Femur (tissue), 1 donor: Measurements from ENCODE around the gene OCA2.
"Not testable (repeated sequence)": the region's sequence is repeated elsewhere in the genome, so short reads cannot be mapped to it uniquely, and the experiment has no call there.

Experiments
- DNase-seq: peaks from one replicate; pipeline ENCODE4 v3.0.0-alpha.2; 2017

OCA2 gene

GRCh38 chr15:28098766-28099554 lies at the start of gene OCA2:
Gene OCA2 (minus strand): TSS chr15:28099315. CDS start chr15:28081874, 17,441 bp downstream.
- peak; percentile 78 for DNase-seq

DNA sequence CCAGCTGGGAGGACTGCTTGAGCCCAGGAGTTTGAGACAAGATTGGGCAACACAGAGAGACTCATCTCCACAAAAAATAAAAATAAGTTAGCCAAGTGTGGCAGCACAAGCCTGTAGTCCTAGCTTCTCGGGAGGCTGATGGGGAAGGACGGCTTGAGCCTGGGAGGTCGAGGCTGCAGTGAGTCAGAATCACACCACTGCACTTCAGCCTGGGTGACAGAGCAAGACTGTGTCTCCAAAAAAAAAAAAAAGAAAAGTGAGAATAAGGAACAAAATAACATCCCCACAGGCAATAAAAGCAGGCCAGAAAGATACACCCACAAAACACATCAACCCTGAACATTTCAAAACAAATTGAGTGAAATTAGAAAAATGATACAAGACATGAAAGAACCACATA lies 48.7 kb upstream of the OCA2 start:
- DNase-seq, result no peak

DNA sequence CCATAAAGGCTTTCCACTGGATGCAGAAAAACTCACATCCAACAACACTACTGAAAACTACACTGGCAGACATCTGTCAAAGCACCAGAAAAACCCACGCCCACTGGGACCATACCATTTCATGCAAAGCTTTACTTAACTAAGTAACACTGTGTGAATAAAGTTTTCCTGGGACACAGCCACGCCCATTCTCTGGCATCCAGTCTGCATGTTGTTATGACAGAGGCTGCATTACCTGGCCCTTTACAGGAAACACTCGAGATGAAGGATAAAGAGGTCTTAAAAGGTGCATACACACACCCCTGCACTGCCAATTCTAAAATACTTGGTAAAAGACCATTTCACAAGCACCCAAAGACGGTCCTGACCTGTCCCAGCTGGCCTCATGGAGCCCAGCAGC lies 46.3 kb upstream of the OCA2 start:
- not testable (repeated sequence) for DNase-seq

- no peak for DNase-seq
Observed at GRCh38 chr15:28140062-28140461, 40.9 kb upstream of the OCA2 start.

DNA sequence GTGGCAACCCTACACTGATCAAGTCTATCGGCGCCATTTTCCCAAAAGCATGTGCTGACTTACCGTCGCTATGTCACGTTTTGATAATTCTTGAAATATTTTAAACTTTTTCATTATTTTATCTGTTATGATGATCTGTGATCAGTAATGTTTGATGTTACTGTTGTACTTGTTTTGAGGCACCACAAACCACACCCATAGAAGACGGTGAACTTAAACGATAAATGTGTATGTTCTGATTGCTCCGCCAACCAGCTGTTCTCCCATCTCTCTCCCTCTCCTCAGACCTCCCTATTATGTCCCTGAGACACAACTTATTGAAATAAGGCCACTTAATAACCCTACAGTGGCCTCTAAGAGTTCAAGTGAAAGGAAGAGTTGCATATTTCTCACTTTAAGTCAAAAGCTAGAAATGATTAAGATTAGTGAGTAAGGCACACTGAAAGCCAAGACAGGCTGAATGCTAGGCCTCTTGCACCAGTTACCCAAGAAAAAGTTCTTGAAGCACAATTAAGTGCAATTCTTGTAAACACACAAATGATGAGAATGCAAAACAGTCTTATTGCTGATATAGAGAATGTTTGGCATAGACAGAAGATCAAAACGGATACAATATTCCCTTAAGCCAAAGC lies 38.4 kb upstream of the OCA2 start:
- not testable (repeated sequence) for DNase-seq

DNA sequence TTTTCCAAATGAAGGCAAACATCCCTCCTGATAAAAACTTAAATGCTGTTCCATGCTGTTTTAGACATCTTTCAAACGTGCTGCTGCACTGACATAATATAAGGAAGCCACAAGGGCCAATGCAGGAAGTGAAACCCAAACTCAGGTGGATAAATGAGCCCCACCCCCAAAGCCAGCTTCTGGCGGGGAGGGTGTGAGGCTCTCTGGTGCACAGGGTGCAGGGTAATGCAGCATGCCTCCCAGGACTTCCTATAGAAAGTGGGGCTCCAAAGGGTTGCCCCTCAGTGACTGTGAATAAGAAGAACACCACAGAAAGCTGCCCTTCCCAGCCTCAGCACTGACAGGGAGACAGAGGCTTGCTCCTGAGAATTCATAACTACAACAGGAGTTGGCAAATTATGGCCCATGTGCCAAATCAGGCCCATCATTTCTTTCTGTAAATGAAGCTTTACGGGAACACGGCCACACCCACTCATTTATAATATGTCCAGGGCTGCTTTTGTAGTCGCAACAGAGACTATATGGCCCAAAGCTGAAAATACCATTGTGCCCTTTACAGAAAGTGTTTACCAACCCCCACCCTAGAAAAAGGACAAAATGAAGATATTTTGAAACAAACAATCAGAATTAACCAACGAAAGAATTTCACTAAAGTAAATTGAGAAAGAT lies 37.3 kb upstream of the OCA2 start:
- DNase-seq, result not testable (repeated sequence)

GRCh38 chr15:28133281-28133680 lies 34.2 kb upstream of the OCA2 start:
- DNase-seq, result no peak

DNA sequence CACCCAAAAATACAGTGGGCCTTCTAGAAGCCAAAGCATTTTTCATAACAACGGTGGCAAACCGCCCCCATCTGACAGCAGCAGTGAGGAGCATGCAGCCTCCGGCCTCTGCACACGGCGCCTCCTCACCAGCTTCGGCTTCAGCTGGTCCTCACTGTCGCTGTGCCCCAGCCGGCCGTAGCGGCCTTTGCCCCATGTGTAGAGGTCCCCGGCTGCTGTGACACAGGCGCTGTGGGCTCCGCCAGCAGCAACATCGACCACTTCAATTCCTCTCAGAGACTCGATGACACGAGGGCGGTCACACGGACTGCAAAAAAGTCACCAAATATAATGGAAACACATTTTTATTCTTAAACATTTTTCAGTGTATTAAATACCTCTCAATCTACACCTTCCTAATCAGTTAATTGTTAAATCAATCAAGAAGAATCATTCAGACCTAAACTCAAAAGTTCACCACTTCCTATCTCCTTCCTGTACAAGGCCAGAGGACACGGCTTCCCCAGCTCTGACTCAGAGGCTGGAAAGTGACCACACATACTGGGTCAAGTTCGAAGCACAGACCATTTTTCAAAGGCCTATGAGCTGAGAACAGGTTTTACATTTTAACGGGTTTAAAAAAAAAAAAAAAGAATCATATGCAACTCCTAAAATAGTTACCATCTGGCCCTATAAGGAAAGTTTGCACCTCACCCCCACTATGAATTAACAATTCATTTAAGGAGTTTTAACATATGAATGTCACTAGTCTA lies 33.6 kb upstream of the OCA2 start:
- no peak for DNase-seq

DNA sequence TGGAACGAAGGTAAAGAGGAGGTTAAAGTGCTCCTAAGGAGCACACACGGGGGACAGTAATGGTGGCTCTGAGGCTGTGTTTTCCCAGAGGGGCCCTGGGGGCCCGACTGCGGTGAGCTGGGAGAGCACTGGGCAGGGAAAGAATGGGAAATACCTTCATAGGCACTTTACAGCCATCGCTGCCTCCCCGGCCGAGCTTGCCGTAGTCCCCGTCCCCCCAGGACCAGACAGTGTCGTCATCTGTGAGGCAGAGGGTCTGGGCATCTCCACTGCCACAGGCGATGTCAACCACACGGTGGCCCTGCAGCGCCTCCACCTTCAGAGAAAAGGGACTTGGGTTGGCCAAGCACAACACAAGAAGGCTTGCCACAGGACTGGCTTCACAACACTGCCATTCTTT lies 32.8 kb upstream of the OCA2 start:
- DNase-seq, result no peak

DNA sequence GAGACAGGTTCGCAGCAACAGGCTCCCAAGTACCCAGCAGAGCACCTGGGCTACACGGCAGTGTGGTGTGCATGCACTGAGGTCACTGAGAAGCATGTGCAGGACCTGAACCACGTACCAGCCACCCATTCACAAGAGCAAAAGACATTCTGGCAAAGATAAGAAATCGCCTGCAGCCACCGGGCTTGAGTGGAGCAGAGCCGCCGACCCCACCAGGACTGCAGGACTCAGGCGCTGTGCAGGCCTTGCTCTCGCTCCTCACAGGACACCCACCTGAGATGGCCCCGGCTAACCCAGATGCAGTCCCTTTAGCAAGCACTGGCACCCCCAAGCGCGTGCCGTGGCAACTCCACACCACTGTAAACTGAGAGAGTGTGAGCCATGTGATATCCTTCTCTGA lies 32.3 kb upstream of the OCA2 start:
- DNase-seq, result no peak

DNA sequence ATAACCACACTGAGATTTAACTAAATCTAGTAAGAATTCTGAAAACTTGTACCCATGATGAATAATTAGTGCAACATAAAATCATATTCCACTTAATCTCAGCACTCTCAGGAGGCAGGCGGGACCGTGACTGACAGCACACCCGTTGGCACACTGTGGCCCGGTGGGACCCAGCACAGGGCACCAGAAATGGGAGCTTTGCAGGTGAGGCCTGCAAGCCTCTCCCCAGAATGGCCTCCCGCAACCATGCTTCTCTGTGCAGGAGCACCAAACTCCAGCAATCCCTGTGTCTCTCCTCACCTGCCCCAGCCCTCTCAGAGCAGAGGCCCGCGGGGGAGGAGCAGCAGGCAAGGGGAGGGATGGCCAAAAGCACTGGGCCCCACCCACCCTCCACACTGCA lies 31.5 kb upstream of the OCA2 start:
- no peak for DNase-seq

GRCh38 chr15:28129231-28129848 lies 30.2 kb upstream of the OCA2 start:
- DNase-seq, result no peak

DNA sequence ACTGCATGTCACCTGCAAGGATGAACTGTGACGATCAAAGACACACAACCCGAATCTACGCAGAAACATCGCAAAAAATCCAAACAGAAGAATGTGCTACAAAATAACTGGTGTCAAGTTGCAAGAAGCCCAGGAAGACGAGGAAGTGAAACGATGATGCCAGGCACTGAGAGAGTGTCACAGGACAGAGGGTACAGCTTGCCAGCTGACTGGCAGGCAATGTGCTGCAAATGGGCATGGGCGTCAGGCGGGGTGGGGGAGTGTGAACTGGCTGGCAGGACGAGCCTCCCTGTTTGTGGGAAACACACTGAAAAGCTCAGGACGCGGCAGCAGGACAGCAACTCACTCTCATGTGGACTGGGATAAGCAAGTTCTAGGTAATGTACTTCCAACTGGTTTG lies 28.9 kb upstream of the OCA2 start:
- DNase-seq, result no peak

DNA sequence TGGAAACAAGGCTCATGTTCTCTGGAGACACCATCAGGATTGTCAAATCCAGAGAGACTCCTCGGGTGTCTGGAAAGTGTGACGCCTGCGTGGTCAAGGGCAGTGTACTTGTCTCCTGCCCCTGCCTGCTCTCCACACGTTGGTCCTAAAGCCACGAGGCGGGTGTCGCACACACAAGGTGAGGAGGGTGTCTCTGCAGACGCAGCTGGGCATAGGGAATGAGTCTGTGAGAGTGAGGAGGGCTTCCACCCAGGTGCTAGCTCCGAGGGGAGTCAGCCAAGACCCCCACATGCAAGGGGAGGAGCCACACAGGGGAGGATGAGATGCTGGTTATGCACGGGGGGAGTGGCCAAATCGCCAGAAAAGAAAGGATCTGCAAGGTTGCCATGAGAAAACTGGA lies 27.9 kb upstream of the OCA2 start:
- DNase-seq, result no peak

GRCh38 chr15:28125673-28126651 lies 26.8 kb upstream of the OCA2 start:
- no peak for DNase-seq

DNA sequence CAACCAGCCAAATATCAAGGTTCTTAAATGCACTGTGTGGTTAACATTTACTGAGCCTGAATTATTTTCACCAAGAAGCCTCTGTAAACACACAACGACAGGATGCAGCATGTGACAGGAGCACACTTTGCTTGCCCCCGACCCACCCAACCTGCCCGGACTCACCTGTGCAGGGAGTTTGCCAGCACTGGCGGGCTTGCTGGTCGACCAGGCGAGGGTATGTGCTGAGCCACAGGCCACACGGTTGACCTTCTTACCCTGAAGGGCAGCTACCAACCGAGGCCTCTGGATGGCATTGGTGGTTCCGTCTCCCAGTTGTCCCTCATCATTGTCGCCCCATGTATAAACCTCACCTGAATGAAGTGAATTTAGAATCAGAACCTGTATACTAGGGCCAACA lies 25.7 kb upstream of the OCA2 start:
- no peak for DNase-seq

DNA sequence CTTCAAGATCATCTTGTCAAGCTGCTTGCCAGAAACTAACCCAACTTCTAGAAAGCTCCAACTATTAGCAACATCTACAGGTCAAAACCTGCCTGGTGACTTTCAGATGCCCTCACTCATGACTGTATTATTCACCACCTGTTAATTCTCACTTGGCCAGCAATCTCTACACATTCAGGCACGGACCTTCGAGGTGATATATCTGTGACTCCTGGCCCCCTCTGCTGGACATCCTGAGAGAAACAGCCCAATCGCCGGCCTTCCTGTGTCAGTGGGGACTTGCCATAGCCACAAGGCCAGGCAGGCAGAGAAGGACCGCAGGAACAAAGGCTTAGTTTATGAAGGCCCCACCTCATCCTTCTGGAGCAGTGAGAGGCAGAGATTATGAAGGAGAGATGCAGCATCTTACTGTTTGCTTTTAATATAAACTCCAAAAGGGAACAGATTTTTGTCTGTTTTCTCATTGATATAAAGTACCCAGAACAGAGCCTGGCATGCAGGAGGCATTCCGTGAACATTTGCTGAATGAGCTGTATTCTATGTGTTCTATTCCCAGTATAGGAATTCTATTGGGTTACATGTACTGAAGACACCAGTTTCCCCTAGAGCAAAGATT lies 24.4 kb upstream of the OCA2 start:
- DNase-seq, result peak; percentile 80

- DNase-seq, result no peak
Observed at GRCh38 chr15:28122038-28122949, 23.2 kb upstream of the OCA2 start.

DNA sequence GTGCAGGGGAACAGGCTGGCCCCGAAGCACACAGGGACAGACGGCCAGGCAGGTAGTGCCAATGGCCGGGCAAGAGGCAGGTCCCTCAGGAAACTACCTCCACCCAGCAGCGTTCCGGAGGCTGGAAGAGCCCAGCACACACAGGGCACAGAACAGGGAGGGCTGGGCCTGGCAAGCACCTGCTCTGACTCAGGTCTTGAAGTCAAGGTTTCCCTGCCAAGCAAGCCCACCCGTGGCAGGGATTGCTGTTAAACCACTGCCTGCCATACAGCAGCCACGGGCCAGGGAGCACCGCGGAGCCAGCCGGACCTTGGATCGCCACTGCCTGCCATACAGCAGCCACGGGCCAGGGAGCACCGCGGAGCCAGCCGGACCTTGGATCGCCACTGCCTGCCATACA lies 22.5 kb upstream of the OCA2 start:
- not testable (repeated sequence) for DNase-seq

DNA sequence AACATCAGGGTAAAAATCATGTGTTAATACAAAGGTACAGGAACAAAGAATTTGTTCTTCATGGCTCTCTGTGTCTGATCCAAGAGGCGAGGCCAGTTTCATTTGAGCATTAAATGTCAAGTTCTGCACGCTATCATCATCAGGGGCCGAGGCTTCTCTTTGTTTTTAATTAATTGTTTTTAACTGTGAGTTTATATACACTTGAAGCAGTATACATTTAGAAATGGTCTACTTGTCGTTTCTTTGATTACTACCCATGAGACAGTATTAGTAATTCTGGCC lies 21.2 kb upstream of the OCA2 start:
- no peak for DNase-seq
